ENCODE data around the gene ST6GALNAC2.
"Not testable (repeated sequence)": the region's sequence is repeated elsewhere in the genome, so short reads cannot be mapped to it uniquely, and the experiment has no call there.

The ST6GALNAC2 gene

GRCh38 chr17:76570457-76570856, 15.2 kb downstream of the ST6GALNAC2 start:
- no peak for DNase-seq (ENCODE audit: low spot score)

GRCh38 chr17:76569607-76570279, 15.9 kb downstream of the ST6GALNAC2 start:
- DNase-seq (ENCODE audit: low spot score) = no peak

- no peak for DNase-seq (ENCODE audit: low spot score)
These were observed 16.8 kb downstream of the ST6GALNAC2 start for GRCh38 chr17:76568811-76569221.

GRCh38 chr17:76567634-76568432, 17.8 kb downstream of the ST6GALNAC2 start:
- no peak for DNase-seq (ENCODE audit: low spot score)

GRCh38 chr17:76566988-76567431, 18.6 kb downstream of the ST6GALNAC2 start:
- no peak for DNase-seq (ENCODE audit: low spot score)

- DNase-seq (ENCODE audit: low spot score) = no peak
These were observed 19.1 kb downstream of the ST6GALNAC2 start for GRCh38 chr17:76566613-76566943.

- no peak for DNase-seq (ENCODE audit: low spot score)
These were observed 19.7 kb downstream of the ST6GALNAC2 start for GRCh38 chr17:76565728-76566612.

GRCh38 chr17:76564991-76565727, 20.5 kb downstream of the ST6GALNAC2 start:
- not testable (repeated sequence) for DNase-seq (ENCODE audit: low spot score)

- not testable (repeated sequence) for DNase-seq (ENCODE audit: low spot score)
These were observed 22.3 kb downstream of the ST6GALNAC2 start for GRCh38 chr17:76563359-76563758.

GRCh38 chr17:76562734-76563148, 22.9 kb downstream of the ST6GALNAC2 start:
- peak; percentile 72 for DNase-seq (ENCODE audit: low spot score)

GRCh38 chr17:76561799-76562268, 23.8 kb downstream of the ST6GALNAC2 start:
- DNase-seq (ENCODE audit: low spot score) = no peak

GRCh38 chr17:76561332-76561731, 24.3 kb downstream of the ST6GALNAC2 start:
- DNase-seq (ENCODE audit: low spot score) = no peak

- DNase-seq (ENCODE audit: low spot score) = no peak
These were observed 24.8 kb downstream of the ST6GALNAC2 start for GRCh38 chr17:76560877-76561221.

GRCh38 chr17:76560036-76560876, 25.4 kb downstream of the ST6GALNAC2 start:
- DNase-seq (ENCODE audit: low spot score) = no peak

GRCh38 chr17:76559460-76559859, 26.2 kb downstream of the ST6GALNAC2 start:
- not testable (repeated sequence) for DNase-seq (ENCODE audit: low spot score)

GRCh38 chr17:76558198-76559095, 27.2 kb downstream of the ST6GALNAC2 start:
- DNase-seq (ENCODE audit: low spot score) = no peak

GRCh38 chr17:76557368-76558197, 28.1 kb downstream of the ST6GALNAC2 start:
- DNase-seq (ENCODE audit: low spot score) = peak; percentile 93

- DNase-seq (ENCODE audit: low spot score) = no peak
These were observed 28.8 kb downstream of the ST6GALNAC2 start for GRCh38 chr17:76556765-76557367.

Data from AG20443 (cell line).